Keratinocyte (primary cell): ENCODE data around the gene CEP20. TPM values are rescaled to one million over a fixed set of nuclear protein-coding genes. Genes with fewer than 3 reads are reported as not detected.

ENCODE experiments used
- DNase-seq: peaks from one replicate; pipeline ENCODE4 v3.0.0-alpha.2; 2011; ENCODE audit warnings: low read depth, missing footprints, low spot score
- FAIRE-seq: peaks from 2 replicates; lab custom pipeline; 2011; peaks lifted over from hg19 to GRCh38; lab: Jason Lieb, UNC
- H2AFZ ChIP-seq: 2 replicates; pipeline ENCODE4 v1.6.0; 2012; ENCODE audit warnings: low read length, control low read depth, inconsistent platforms; ENCODE audit not compliant: control insufficient read depth
- H3K27ac ChIP-seq: 2 replicates; pipeline ENCODE4 v1.5.1; 2011; ENCODE audit warnings: low read length; ENCODE audit not compliant: control insufficient read depth, insufficient read depth
- H3K27me3 ChIP-seq: 3 replicates; pipeline ENCODE4 v1.6.0; 2011; ENCODE audit warnings: low read length; ENCODE audit not compliant: control insufficient read depth, insufficient read depth; ENCODE audit errors: extremely low read depth
- H3K36me3 ChIP-seq, 2 experiments: 2 replicates in 1 of 2; 3 replicates in 1 of 2; pipeline ENCODE4 v1.5.1; 2011; ENCODE audit warnings: low read length in 2 of 2, mild to moderate bottlenecking in 1 of 2; ENCODE audit not compliant: control insufficient read depth in 2 of 2, insufficient read depth in 2 of 2; ENCODE audit errors: extremely low read depth in 1 of 2
- H3K4me1 ChIP-seq: 3 replicates; pipeline ENCODE4 v1.5.1; 2011; ENCODE audit warnings: low read length; ENCODE audit not compliant: control insufficient read depth, insufficient read depth; ENCODE audit errors: extremely low read depth
- H3K4me2 ChIP-seq: 3 replicates; pipeline ENCODE4 v1.6.0; 2011; ENCODE audit warnings: low read depth, low read length; ENCODE audit not compliant: control insufficient read depth, insufficient read depth; ENCODE audit errors: extremely low read depth
- H3K4me3 ChIP-seq, 3 experiments: fragments of 200-600 bp in 1 of 3; sonication (generic) in 1 of 3; 2 replicates in 2 of 3; 3 replicates in 1 of 3; pipeline ENCODE4 v1.5.1; 2011 to 2016; ENCODE audit warnings: low read length in 3 of 3, mild to moderate bottlenecking in 3 of 3, control low read depth in 2 of 3, inconsistent platforms in 1 of 3, low read depth in 1 of 3, mixed read lengths in 1 of 3, mixed run types in 1 of 3, moderate library complexity in 1 of 3; ENCODE audit not compliant: control insufficient read depth in 2 of 3, insufficient read depth in 2 of 3; ENCODE audit errors: extremely low read depth in 1 of 3
- H3K79me2 ChIP-seq: 2 replicates; pipeline ENCODE4 v1.6.0; 2012; ENCODE audit warnings: low read length; ENCODE audit not compliant: control insufficient read depth, insufficient read depth
- H3K9ac ChIP-seq: 3 replicates; pipeline ENCODE4 v1.6.0; 2011; ENCODE audit warnings: low read length; ENCODE audit not compliant: control insufficient read depth, insufficient read depth; ENCODE audit errors: extremely low read depth
- H3K9me1 ChIP-seq: 3 replicates; pipeline ENCODE4 v1.6.0; 2011; ENCODE audit warnings: low read length; ENCODE audit not compliant: control insufficient read depth, insufficient read depth; ENCODE audit errors: extremely low read depth
- H3K9me3 ChIP-seq: 2 replicates; pipeline ENCODE4 v1.5.1; 2012; ENCODE audit warnings: low read depth, low read length; ENCODE audit not compliant: control insufficient read depth
- H4K20me1 ChIP-seq: 3 replicates; pipeline ENCODE4 v1.6.0; 2011; ENCODE audit warnings: low read length; ENCODE audit not compliant: control insufficient read depth, insufficient read depth; ENCODE audit errors: extremely low read depth
- CTCF ChIP-seq, 3 experiments: IDR thresholded peaks in 1 of 3; conservative IDR thresholded peaks in 1 of 3; optimal IDR thresholded peaks in 1 of 3; 2 replicates in 2 of 3; 3 replicates in 1 of 3; pipeline versions ENCODE3 to v1.5.1; 2011; ENCODE audit warnings: low read length in 3 of 3, mild to moderate bottlenecking in 3 of 3, moderate library complexity in 2 of 3, control low read depth in 1 of 3, inconsistent platforms in 1 of 3; ENCODE audit not compliant: insufficient read depth in 2 of 3; ENCODE audit errors: extremely low read depth in 1 of 3
- EZH2 ChIP-seq: IDR thresholded peaks from one replicate; pipeline ENCODE4 v1.6.1; 2012; ENCODE audit warnings: inconsistent platforms, mild to moderate bottlenecking, low read length, moderate library complexity
- dilution Hi-C: fragments of 300-500 bp; cut with MboI; formaldehyde crosslinking; loops from one replicate; pipeline ENCODE4 v1.7.0; 2020; ENCODE audit warnings: low sequenced_read_pairs; ENCODE audit not compliant: extremely low pct_ligation_motif_present
- polyA plus RNA-seq, 5 experiments: library from polyadenylated mRNA; depleted of rRNA in 3 of 5; stranded (reverse) in 3 of 5; stranded (forward) in 1 of 5; unstranded in 1 of 5; fragments of >200 nt; gene quantifications; 1 replicate in 1 of 5; 2 replicates in 3 of 5; 3 replicates in 1 of 5; pipeline versions ENCODE4 v1.2.1 to v1.2.3, GENCODE V29; 2011 to 2012; ENCODE audit warnings: missing spikeins in 2 of 5, low read depth in 1 of 5, low replicate concordance in 1 of 5

The CEP20 gene
- polyA plus RNA-seq, 1 donor (not counting 4 experiments of a cell fraction or from before 2014, with no cell fraction given), result 44.1 TPM

GRCh38 chr16:15887283-15887682 lies 1.1 kb downstream of the CEP20 start:
- peak overlapping the region; percentile 63 for H3K4me2 ChIP-seq
- H3K4me3 ChIP-seq, result peak overlapping the region; percentile 71 to 99 (median 95)
- H3K9ac ChIP-seq, result peak overlapping the region; percentile 100
- H3K9me1 ChIP-seq, result no peaks in the 10 kb centered on the region
- peaks cover 17% of the 10 kb centered on the region for H3K4me1 ChIP-seq
- H4K20me1 ChIP-seq, result no peaks in the 10 kb centered on the region
- DNase-seq (no peak), FAIRE-seq (no peak)
- H3K27ac ChIP-seq, result peak overlapping the region; percentile 98
- H3K27me3 ChIP-seq, result no peaks in the 10 kb centered on the region
- no peaks in the 10 kb centered on the region for H3K9me3 ChIP-seq
- H3K36me3 ChIP-seq, result peaks cover 2 to 8% of the 10 kb centered on the region in 2 experiments
- H2AFZ ChIP-seq, result no peak overlapping the region
- dilution Hi-C loops, result loop anchor here (25.0 kb wide), 1 partner anchor 100 kb away; no protein-coding TSS in a partner anchor
- TF ChIP-seq CTCF (optimal IDR thresholded peaks at IDR 0.05 in 1 of 3, IDR thresholded peaks at IDR 0.05 in 1 of 3, conservative IDR thresholded peaks at IDR 0.05 in 1 of 3; ENCODE audit: extremely low read depth in 1 of 3, insufficient read depth in 2 of 3, low read length in 3 of 3) (no peak), EZH2 (no peak)
- H3K79me2 ChIP-seq, result peaks cover 51% of the 10 kb centered on the region

- H4K20me1 ChIP-seq, result no peaks in the 10 kb centered on the region
- no peak for FAIRE-seq
- H3K9me3 ChIP-seq, result no peaks in the 10 kb centered on the region
- TF ChIP-seq CTCF (optimal IDR thresholded peaks at IDR 0.05 in 1 of 3, IDR thresholded peaks at IDR 0.05 in 1 of 3, conservative IDR thresholded peaks at IDR 0.05 in 1 of 3; ENCODE audit: extremely low read depth in 1 of 3, insufficient read depth in 2 of 3, low read length in 3 of 3) (no peak), EZH2 (no peak)
- peak overlapping the region; percentile 25 for H3K4me2 ChIP-seq
- dilution Hi-C loops, result loop anchor here (25.0 kb wide), 1 partner anchor 101 kb away; no protein-coding TSS in a partner anchor
- H2AFZ ChIP-seq, result no peak overlapping the region
- no peak overlapping the region for H3K9ac ChIP-seq
- no peak overlapping the region for H3K4me3 ChIP-seq
- H3K4me1 ChIP-seq, result peaks cover 17% of the 10 kb centered on the region
- H3K27me3 ChIP-seq, result no peaks in the 10 kb centered on the region
- no peak for DNase-seq
- H3K36me3 ChIP-seq, result peaks cover 4 to 17% of the 10 kb centered on the region in 2 experiments
- H3K79me2 ChIP-seq, result peaks cover 56% of the 10 kb centered on the region
- H3K27ac ChIP-seq, result peak overlapping the region; percentile 13
- no peaks in the 10 kb centered on the region for H3K9me1 ChIP-seq
Measured at GRCh38 chr16:15886078-15886477, 2.3 kb downstream of the CEP20 start.
